ENCODE measurements around the gene DOCK6. TPM values are rescaled to one million over a fixed set of nuclear protein-coding genes. Genes with fewer than 3 reads are reported as not detected.

DOCK6 gene
- total RNA-seq, 2 experiments from 2014 or later: 24.1 to 74.6 TPM

- Histone ChIP-seq H4K20me1 (ENCODE audit: insufficient read depth, low read length) (no peaks in the 10 kb centered on the region), H3K4me3 (ENCODE audit: low read depth, low read length, poor library complexity, severe bottlenecking) (peak overlapping the region; percentile 97), H3K27ac (ENCODE audit: low read depth, low read length, poor library complexity, severe bottlenecking) (peak overlapping the region; percentile 95), H3K4me2 (ENCODE audit: low read length) (peak overlapping the region; percentile 99), H3K9me2 (ENCODE audit: insufficient read depth, low read length) (no peaks in the 10 kb centered on the region), H3K4me1 (ENCODE audit: insufficient read depth, low read length, poor library complexity, severe bottlenecking) (peaks cover 71% of the 10 kb centered on the region), H3K9me3 (ENCODE audit: low read length) (no peaks in the 10 kb centered on the region), H3K36me3 (ENCODE audit: insufficient read depth, low read length) (peaks cover 43% of the 10 kb centered on the region), H3K79me2 (ENCODE audit: insufficient read depth, low read depth, low read length) (peaks cover 38% of the 10 kb centered on the region), H2AFZ (ENCODE audit: low read length) (no peak overlapping the region)
- ChIA-PET CTCF (ENCODE audit: unreplicated experiment) (no interaction called here), POLR2A (no interaction called here)
- TF ChIP-seq EZH2phosphoT487 (IDR thresholded peaks at IDR 0.05; ENCODE audit: borderline replicate concordance, low read depth, low read length) (no peak), CTCF (conservative IDR thresholded peaks at IDR 0.05; ENCODE audit: low read length) (no peak)
- intact Hi-C loops (cut with micrococcal nuclease; ENCODE audit: unreplicated experiment): loop anchor here (2.0 to 10.0 kb wide), 3 partner anchors 41 to 541 kb away; partner anchors contain the start of genes ILF3 and SPC24
- no peak for DNase-seq (ENCODE audit: low spot score)
- BruUV-seq (replicated peaks): no TSS peak
These were observed 66.6 kb downstream of the DOCK6 start for GRCh38 chr19:11195681-11196080.

GRCh38 chr19:11194656-11195558, 67.4 kb downstream of the DOCK6 start:
- peaks cover 46% of the 10 kb centered on the region for H3K79me2 ChIP-seq (ENCODE audit: insufficient read depth, low read depth, low read length)
- peaks cover 79% of the 10 kb centered on the region for H3K4me1 ChIP-seq (ENCODE audit: insufficient read depth, low read length, poor library complexity, severe bottlenecking)
- peak overlapping the region; percentile 99 for H3K4me2 ChIP-seq (ENCODE audit: low read length)
- H3K4me3 ChIP-seq (ENCODE audit: low read depth, low read length, poor library complexity, severe bottlenecking): peak overlapping the region; percentile 97
- POLR2A ChIA-PET: interaction anchor here (0.5 to 1.0 kb wide), 2 partner anchors 25 to 320 kb away, joined by 3 to 4 read pairs; no protein-coding TSS in a partner anchor
- DNase-seq (ENCODE audit: low spot score): peak; percentile 68
- BruUV-seq (replicated peaks): no TSS peak
- no peaks in the 10 kb centered on the region for H3K9me3 ChIP-seq (ENCODE audit: low read length)
- intact Hi-C loops (cut with micrococcal nuclease; ENCODE audit: unreplicated experiment): loop anchor here (5.0 to 10.0 kb wide), 3 partner anchors 148 to 540 kb away; partner anchors contain the start of gene ILF3
- H3K27ac ChIP-seq (ENCODE audit: low read depth, low read length, poor library complexity, severe bottlenecking): peak overlapping the region; percentile 95
- H4K20me1 ChIP-seq (ENCODE audit: insufficient read depth, low read length): no peaks in the 10 kb centered on the region
- CTCF ChIA-PET (ENCODE audit: unreplicated experiment): no interaction called here
- no peak overlapping the region for H2AFZ ChIP-seq (ENCODE audit: low read length)
- H3K36me3 ChIP-seq (ENCODE audit: insufficient read depth, low read length): peaks cover 51% of the 10 kb centered on the region
- no peaks in the 10 kb centered on the region for H3K9me2 ChIP-seq (ENCODE audit: insufficient read depth, low read length)
- TF ChIP-seq CTCF (conservative IDR thresholded peaks at IDR 0.05; ENCODE audit: low read length) (no peak), EZH2phosphoT487 (IDR thresholded peaks at IDR 0.05; ENCODE audit: borderline replicate concordance, low read depth, low read length) (no peak)
